ENCODE results near the gene CLDN24. TPM values are rescaled to one million over a fixed set of nuclear protein-coding genes. Genes with fewer than 3 reads are reported as not detected.

Gene CLDN24
- total RNA-seq, 1 donor from 2014 or later: not detected

GRCh38 chr4:183321079-183321478 lies 1.1 kb downstream of the CLDN24 start:
- DNase-seq (ENCODE audit: low spot score): no peak

GRCh38 chr4:183320211-183321059 lies 1.8 kb downstream of the CLDN24 start, which contains the start of gene CLDN22:
Gene CLDN22, minus strand, starts transcription at chr4:183320276. Its CDS starts 58 bp downstream, at chr4:183320218.
- no peak for DNase-seq (ENCODE audit: low spot score)

GRCh38 chr4:183318656-183319055 lies 3.6 kb downstream of the CLDN24 start:
- DNase-seq (ENCODE audit: low spot score): no peak

GRCh38 chr4:183314806-183315205 lies 7.4 kb downstream of the CLDN24 start:
- DNase-seq (ENCODE audit: low spot score): no peak

DNA sequence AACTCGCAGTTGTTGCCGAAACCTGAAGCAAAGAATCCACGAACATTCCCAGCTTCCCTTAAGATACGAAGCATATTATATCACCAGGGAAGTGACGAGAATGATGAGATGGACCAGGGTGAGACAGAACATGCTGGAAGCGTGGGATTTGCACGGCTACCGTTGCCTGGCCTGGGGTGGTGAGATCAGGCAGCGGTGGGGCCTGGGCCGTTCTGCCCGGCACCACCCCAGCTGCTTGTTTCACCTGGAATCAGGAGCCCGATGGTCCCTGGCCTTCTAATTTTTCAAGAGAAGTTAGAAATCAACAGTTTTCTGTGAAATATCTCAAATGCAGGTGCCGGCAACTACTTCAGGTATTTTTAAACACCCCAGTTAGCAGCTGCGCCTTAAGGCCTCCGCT lies 7.9 kb downstream of the CLDN24 start:
- DNase-seq (ENCODE audit: low spot score): no peak

DNA sequence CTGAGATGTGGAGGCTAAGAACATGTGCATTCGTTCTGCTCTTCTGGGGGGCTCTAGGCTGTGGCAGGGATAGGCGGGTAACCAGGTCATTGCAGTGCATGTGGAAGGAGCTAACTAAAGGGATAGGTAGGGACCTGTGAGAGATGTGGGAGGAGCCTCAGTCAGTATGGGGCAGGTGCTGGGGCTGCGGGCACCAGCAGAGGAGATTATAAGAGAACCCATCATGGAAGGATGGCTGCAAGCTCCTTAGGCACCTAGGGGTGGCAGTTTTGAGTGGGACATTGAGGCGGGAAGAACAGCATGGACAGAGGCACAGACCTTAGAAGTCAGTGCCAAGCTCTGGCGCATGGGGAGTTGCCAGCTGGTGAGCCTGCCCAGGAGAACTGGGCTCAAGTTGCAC lies 9.4 kb downstream of the CLDN24 start:
- DNase-seq (ENCODE audit: low spot score): no peak

- no peak for DNase-seq (ENCODE audit: low spot score)
Observed at GRCh38 chr4:183306811-183307210, 15.4 kb downstream of the CLDN24 start.

DNA sequence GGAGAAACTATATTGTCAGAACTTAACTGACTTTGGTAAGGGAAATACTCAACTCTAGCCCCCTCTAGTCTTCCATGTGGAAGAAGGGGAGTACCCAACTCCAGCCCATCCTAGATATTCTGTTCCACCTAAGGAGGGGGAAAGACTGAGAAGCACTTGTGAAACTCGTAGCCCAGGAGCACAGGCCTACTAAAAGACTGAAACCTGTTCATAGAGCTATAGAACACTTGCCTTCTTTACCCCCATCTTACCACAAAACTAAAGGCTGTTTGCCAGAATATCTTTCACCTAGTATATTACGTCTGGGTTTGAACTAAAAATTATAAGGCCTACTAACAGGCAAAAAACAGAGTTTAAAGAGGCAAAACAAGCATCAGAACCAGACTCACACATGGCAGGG lies 17.7 kb downstream of the CLDN24 start:
- DNase-seq (ENCODE audit: low spot score): no peak

DNA sequence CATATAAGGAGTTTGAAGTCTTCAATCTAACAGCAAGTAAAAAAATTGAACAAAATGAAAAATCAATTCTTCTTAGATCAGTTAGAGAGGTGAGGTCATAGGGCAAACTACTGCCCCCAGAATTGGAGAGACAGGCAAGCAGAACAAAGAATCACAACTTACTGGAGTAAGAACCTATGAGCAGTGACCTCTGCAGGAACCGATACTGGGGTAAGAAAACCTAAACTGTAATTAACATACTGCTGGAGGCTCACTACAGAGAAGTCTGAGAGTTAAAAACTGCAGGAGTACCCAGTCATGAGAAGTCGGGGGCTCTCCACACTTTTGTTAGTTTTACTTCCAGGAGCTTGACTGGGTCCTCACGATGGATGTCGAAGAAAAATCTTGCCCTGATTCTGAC lies 18.2 kb downstream of the CLDN24 start:
- no peak for DNase-seq (ENCODE audit: low spot score)

DNA sequence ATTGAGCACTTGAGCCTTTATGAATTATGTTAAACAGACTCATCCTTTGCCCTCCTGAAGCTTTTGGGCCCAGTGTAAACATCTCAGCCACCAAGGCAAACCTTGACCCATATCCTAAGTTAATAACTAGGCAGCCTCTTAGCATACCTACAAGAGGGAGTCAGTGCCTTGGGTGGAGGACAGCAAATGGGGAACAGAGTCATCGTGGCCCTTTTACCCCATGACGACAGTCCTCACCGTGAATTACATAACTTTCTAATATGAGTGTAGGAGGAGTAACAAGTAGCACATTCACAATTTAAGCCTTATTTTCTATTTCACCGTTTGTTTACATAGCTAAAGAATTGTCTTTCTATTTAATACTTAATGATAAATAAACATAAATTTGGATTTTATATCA lies 18.9 kb downstream of the CLDN24 start:
- no peak for DNase-seq (ENCODE audit: low spot score)

DNA sequence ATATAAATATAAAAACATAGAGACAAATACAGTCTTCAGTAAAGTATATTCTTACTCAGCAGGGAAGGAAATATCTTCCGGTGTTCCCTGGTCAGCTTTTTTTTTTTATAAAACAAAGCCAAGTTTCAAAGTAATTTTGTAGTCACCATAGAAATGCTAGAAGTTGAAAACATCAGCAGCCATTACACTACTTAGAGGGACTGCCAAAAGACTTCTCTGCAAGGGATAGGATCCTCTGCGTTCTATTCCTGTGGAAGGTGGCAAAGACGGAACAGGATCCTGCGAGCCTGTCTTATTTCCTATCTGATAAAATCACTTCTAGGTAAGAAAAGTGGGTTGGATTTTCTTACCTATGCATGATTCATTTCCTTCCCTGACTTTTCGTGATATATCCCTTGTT lies 21.6 kb downstream of the CLDN24 start:
- DNase-seq (ENCODE audit: low spot score): no peak

GRCh38 chr4:183300070-183300469 lies 22.2 kb downstream of the CLDN24 start:
- DNase-seq (ENCODE audit: low spot score): no peak

GRCh38 chr4:183299464-183299863 lies 22.8 kb downstream of the CLDN24 start:
- no peak for DNase-seq (ENCODE audit: low spot score)

GRCh38 chr4:183297675-183298074 lies 24.6 kb downstream of the CLDN24 start:
- no peak for DNase-seq (ENCODE audit: low spot score)

DNA sequence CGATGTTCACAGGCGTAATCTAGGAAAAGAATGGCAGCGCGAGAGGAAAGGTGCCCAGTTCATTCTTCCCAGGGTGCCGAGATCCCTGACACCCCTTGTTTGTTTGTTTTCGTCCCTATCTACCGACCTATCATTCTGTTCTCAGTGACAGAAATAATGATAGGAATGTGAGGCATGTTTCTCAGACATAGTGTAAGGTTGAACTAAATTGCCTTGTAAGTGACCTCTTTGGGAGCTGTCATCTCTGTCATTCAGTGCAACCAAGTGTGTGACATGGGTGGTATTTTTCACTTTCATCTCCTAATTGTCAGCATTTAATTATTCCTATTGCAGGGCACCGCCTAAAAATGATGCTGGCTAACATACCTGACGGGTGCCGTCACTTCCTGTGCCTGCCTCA lies 26.5 kb downstream of the CLDN24 start:
- no peak for DNase-seq (ENCODE audit: low spot score)

- DNase-seq (ENCODE audit: low spot score): no peak
Observed at GRCh38 chr4:183291070-183291469, 31.2 kb downstream of the CLDN24 start.

GRCh38 chr4:183289688-183290087 lies 32.5 kb downstream of the CLDN24 start:
- DNase-seq (ENCODE audit: low spot score): no peak

GRCh38 chr4:183288955-183289354 lies 33.3 kb downstream of the CLDN24 start:
- DNase-seq (ENCODE audit: low spot score): no peak

DNA sequence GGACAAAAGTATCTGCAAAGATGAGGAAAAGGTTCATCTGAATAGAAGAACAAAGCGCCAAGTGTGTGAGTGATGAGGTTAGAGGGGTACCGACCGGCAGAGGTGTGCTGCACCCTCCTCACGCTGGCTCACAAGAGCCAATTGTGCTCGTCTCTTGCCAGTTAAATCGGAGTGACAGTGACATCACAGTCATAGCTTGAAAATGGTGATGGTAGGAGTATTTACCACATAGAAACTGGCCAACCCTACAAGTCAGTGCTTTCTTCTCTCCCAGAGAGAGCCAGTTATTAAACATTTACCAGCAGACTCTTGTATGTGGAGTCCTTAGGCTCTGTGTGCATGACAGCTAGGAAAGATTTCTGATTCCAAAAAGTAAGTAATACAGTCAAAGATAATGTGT lies 34.5 kb downstream of the CLDN24 start:
- no peak for DNase-seq (ENCODE audit: low spot score)

- DNase-seq (ENCODE audit: low spot score): no peak
Observed at GRCh38 chr4:183287309-183287659, 34.9 kb downstream of the CLDN24 start.

DNA sequence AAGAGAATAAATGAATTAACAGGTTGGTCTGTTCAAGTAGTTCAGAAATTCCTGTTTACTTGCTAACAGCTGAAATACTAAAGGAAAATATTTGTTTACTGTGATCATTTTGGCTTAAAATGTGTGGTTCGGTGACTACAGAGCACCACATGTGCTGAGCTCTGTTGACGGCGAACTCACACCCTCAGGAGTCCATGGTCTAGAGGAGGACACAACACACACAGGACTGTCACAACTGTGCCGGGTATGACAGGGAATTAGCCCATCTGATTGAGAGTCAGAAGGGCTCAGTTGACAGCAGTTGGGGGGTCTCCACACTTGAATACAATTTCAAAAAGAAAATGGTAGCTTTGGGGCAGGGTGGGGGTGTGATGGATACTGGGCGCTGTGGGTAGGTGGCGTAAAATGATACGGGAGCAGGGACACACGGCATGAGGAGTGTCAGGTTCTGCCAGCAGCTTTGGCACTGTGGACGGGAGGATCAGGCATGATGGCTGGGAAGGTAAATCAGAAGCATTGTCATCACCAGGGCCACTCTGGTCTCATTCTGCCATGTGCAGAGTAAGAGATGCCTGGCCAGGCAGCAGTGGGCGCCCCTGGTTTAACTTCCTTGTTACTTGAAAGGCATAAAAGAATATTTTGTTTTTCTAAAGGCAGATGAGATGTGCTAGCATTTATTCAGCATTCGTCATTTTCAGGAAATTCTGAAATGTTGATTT lies 35.5 kb downstream of the CLDN24 start:
- no peak for DNase-seq (ENCODE audit: low spot score)

DNA sequence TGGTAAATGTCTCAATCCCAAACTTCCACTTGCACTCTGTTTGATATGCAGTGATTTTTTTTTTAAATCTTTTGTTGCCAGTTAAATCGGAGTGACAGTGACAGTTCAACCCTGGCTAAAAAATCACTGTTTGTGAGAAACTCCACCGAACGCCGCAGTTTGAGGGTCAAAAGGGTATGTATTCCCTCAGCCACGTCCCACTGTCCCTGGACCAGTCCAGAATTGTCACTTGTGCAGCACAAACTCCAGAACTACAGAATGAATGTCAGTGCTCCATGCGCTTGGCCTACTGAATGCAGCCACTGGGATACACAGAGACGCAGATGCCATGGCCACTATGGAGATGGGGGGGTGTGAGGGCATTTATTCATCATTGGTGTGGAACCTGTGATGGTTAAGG lies 36.3 kb downstream of the CLDN24 start:
- no peak for DNase-seq (ENCODE audit: low spot score)

GRCh38 chr4:183284965-183285364 lies 37.3 kb downstream of the CLDN24 start:
- DNase-seq (ENCODE audit: low spot score): no peak

Measured in ureter (tissue), 1 donor.